ENCODE data around the gene CYP1A2. TPM values are rescaled to one million over a fixed set of nuclear protein-coding genes. Genes with fewer than 3 reads are reported as not detected.

Gene CYP1A2
- total RNA-seq, 3 donors from 2014 or later = not detected

DNA sequence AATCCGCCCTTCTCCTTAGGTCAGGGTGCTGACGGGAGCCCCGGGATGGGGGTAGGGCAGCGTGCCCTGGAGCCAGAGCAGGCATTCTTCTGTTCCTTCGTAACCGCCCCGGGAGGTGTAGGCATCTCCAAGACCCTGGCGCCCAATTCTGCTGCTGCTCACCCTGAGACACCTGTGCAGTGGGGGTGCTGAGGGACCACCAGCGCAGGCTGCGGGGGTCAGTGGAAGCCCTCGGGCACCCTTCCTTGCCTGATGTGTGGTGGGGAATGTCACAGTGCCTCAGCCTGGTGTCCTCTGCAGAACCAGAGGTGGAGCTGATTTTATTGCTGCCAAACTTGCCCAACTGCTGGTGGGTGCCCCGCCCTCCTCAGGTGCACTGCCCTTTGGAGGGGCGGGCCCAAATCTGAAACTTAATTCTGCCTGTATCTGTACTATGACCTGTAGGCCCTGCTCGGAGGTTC, 40.6 kb downstream of the CYP1A2 start:
- Histone ChIP-seq H3K27me3 (no peaks in the 10 kb centered on the region), H3K36me3 (no peaks in the 10 kb centered on the region), H3K4me1 (peaks cover 23 to 31% of the 10 kb centered on the region in 2 donors), H3K4me3 (peak overlapping the region in 1 of 3 donors; percentile 25), H3K27ac (peak overlapping the region; percentile 60 to 84), H3K9me3 (no peaks in the 10 kb centered on the region)
- intact Hi-C loops (cut with DNase I; ENCODE audit: low total_unique reads) = loop anchor here (1.0 kb wide), 1 partner anchor 36 kb away; no protein-coding TSS in a partner anchor
- TF ChIP-seq, protein P1, sequence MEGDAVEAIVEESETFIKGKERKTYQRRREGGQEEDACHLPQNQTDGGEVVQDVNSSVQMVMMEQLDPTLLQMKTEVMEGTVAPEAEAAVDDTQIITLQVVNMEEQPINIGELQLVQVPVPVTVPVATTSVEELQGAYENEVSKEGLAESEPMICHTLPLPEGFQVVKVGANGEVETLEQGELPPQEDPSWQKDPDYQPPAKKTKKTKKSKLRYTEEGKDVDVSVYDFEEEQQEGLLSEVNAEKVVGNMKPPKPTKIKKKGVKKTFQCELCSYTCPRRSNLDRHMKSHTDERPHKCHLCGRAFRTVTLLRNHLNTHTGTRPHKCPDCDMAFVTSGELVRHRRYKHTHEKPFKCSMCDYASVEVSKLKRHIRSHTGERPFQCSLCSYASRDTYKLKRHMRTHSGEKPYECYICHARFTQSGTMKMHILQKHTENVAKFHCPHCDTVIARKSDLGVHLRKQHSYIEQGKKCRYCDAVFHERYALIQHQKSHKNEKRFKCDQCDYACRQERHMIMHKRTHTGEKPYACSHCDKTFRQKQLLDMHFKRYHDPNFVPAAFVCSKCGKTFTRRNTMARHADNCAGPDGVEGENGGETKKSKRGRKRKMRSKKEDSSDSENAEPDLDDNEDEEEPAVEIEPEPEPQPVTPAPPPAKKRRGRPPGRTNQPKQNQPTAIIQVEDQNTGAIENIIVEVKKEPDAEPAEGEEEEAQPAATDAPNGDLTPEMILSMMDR (IDR thresholded peaks at IDR 0.05) = no peak
- TF ChIP-seq POLR2A (IDR thresholded peaks at IDR 0.05) = no peak
- DNase-seq (ENCODE audit: low spot score in 2 of 2) = no peak

DNA sequence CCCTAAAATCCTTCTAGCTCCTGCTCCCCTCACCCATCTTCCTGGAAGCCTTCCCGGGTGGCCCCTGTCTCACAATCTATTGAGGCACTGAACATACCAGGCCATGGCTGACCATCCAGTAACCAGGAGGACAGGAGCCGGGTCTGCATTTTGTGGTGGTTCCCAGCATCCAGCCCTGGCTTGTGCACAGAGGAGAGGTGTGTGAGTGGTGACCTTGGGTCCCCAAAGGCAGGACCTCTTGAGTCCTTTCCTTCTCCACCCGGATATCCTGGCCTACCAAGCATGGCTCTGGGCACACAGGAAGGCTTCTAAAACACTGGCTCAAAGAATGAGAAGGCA, 41.1 kb downstream of the CYP1A2 start:
- Histone ChIP-seq H3K4me3 (peak overlapping the region in 1 of 3 donors; percentile 25), H3K4me1 (peaks cover 23 to 28% of the 10 kb centered on the region in 2 donors), H3K27ac (peak overlapping the region; percentile 60 to 84), H3K27me3 (no peaks in the 10 kb centered on the region), H3K36me3 (no peaks in the 10 kb centered on the region), H3K9me3 (no peaks in the 10 kb centered on the region)
- TF ChIP-seq, protein P1 (IDR thresholded peaks at IDR 0.05) = no peak
- TF ChIP-seq POLR2A (IDR thresholded peaks at IDR 0.05) = no peak
- no peak for TF ChIP-seq POLR2AphosphoS5 (IDR thresholded peaks at IDR 0.05)
- intact Hi-C loops (cut with DNase I; ENCODE audit: low total_unique reads) = loop anchor here (1.0 kb wide), 1 partner anchor 36 kb away; no protein-coding TSS in a partner anchor
- DNase-seq (ENCODE audit: low spot score in 2 of 2) = no peak

DNA sequence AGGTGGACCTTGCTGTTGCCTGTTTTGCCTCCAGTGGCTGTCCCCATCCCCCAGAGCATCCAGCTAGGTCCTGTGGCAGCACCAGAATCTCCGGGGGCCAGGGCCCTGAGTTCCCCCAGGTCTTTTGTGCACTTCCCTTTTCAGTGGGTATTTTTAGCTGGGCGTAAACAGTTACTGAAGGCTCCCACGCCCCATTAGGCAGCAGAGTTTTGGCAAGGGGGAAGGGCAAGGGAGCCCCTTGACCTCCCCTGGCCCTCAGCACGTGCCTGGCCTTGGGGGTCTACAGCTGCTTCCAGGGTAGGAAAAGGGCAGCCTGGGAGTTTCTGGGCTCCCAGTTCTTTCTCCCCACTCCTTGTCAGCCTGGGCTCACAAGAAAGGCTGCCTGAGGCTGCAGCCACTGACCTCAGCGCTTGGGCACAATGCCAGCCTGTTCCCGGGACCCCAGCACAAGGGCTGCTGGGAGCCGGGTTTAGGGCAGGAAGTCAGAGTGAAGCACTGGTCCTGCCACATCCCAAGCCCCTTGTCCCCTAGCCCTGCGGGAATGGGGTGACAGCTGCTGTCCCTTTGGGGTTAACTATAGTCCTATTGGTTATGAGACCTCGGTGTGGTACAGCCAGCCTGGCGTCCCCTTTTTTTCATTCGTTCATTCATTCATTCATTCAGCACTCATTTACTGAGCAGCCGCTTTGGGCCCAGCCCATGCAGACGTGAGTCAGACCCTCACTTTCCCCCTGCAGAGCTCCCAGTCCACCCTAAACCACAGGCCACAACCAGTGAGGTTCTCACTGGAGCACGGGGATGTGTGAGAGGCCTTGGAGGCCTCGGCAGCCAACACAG, 41.7 kb downstream of the CYP1A2 start:
- DNase-seq (ENCODE audit: low spot score in 2 of 2) = no peak

DNA sequence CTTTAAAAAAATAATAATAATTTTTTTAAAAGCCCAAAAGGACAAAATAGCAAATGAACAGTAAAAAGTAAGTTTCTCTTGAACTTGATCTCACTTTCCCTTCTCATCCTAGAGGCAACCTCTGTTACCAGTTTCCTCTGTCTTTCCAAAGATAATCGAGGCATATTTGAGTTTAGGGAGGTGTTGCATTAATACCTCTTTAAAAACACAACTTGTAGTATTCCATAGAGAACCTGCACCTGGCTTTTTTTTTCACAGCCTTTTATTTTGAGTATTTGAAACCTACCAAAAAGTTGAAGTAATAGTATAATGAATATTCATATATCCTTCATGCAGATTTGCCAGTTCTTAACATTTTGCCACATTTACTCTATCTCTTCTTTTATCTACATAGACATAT, 42.4 kb downstream of the CYP1A2 start:
- Histone ChIP-seq H3K9me3 (no peaks in the 10 kb centered on the region), H3K27me3 (no peaks in the 10 kb centered on the region), H3K27ac (no peak overlapping the region), H3K36me3 (no peaks in the 10 kb centered on the region), H3K4me3 (no peak overlapping the region), H3K4me1 (peaks cover 21 to 23% of the 10 kb centered on the region in 2 donors)
- intact Hi-C loops (cut with DNase I; ENCODE audit: low total_unique reads) = no loop called here
- no peak for DNase-seq (ENCODE audit: low spot score in 2 of 2)
- TF ChIP-seq POLR2AphosphoS5 (IDR thresholded peaks at IDR 0.05) (no peak), POLR2A (IDR thresholded peaks at IDR 0.05) (no peak)
- TF ChIP-seq, protein P1 (IDR thresholded peaks at IDR 0.05) = no peak

More for the DNA sequence above, 41.7 kb downstream of the CYP1A2 start:
- peak overlapping the region in 1 of 3 donors; percentile 25 for H3K4me3 ChIP-seq
- H3K36me3 ChIP-seq = no peaks in the 10 kb centered on the region
- no peaks in the 10 kb centered on the region for H3K9me3 ChIP-seq
- TF ChIP-seq POLR2A (IDR thresholded peaks at IDR 0.05) = no peak
- no peak for TF ChIP-seq POLR2AphosphoS5 (IDR thresholded peaks at IDR 0.05)
- TF ChIP-seq, protein P1 (IDR thresholded peaks at IDR 0.05) = no peak
- H3K27ac ChIP-seq = peak overlapping the region; percentile 60 to 84
- no peaks in the 10 kb centered on the region for H3K27me3 ChIP-seq
- H3K4me1 ChIP-seq = peaks cover 23 to 24% of the 10 kb centered on the region in 2 donors
- intact Hi-C loops (cut with DNase I; ENCODE audit: low total_unique reads) = no loop called here

DNA sequence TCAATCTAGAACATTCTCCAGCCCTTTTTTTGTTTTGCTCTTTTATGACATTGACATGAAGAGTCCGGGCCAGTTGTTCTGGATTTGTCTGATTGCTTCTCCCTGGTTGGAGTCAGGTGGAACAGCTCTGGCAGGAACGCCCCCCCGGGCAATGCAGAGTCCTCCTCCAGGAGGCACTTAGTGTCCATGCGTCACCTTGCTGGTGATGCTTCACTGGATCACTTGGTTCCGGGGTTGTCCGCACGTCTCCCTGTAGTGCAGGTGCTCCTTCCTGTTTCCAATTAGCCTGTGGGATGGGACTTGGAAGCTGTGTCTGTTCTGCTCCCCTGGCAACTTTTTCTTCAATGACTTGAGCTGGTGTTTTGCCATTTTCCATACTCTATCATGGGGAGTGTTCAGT, 43.0 kb downstream of the CYP1A2 start:
- DNase-seq (ENCODE audit: low spot score in 2 of 2) = no peak
- Histone ChIP-seq H3K27me3 (no peaks in the 10 kb centered on the region), H3K4me1 (peaks cover 21 to 23% of the 10 kb centered on the region in 2 donors), H3K4me3 (no peak overlapping the region), H3K27ac (peak overlapping the region in 1 of 2 donors; percentile 45), H3K9me3 (no peaks in the 10 kb centered on the region), H3K36me3 (no peaks in the 10 kb centered on the region)
- intact Hi-C loops (cut with DNase I; ENCODE audit: low total_unique reads) = no loop called here
- TF ChIP-seq, protein P1 (IDR thresholded peaks at IDR 0.05) = no peak
- TF ChIP-seq POLR2A (IDR thresholded peaks at IDR 0.05) (no peak), POLR2AphosphoS5 (IDR thresholded peaks at IDR 0.05) (no peak)
